Smooth muscle cell (in vitro differentiated cells): Measurements from ENCODE around the gene CBFA2T2. TPM values are rescaled to one million over a fixed set of nuclear protein-coding genes. Genes with fewer than 3 reads are reported as not detected.
A peak's percentile ranks its signal among the peaks of the same experiment; 100 is the strongest.
"Not testable (repeated sequence)": the region's sequence is repeated elsewhere in the genome, so short reads cannot be mapped to it uniquely, and the experiment has no call there.

Experiments used
- DNase-seq: peaks from one replicate; lab custom pipeline; 2025; ENCODE audit not compliant: unreplicated experiment; lab: John Stamatoyannopoulos, UW
- H2AFZ ChIP-seq: fragments of 200-600 bp; sonication (generic); 2 replicates; pipeline ENCODE4 v1.6.0; 2016; ENCODE audit warnings: antibody characterized with exemption, low read depth, mild to moderate bottlenecking
- H3F3A ChIP-seq: fragments of 200-600 bp; sonication (generic); 2 replicates; pipeline ENCODE4 v1.6.0; 2017; ENCODE audit warnings: antibody characterized with exemption, low read depth
- H3K27ac ChIP-seq: fragments of 200-600 bp; sonication (generic); 2 replicates; pipeline ENCODE4 v1.5.1; 2016; ENCODE audit warnings: low read depth, mild to moderate bottlenecking
- H3K27me3 ChIP-seq: fragments of 200-600 bp; sonication (generic); 2 replicates; pipeline ENCODE4 v1.6.1; 2016; ENCODE audit warnings: low read depth, mild to moderate bottlenecking
- H3K36me3 ChIP-seq: fragments of 200-600 bp; sonication (generic); 2 replicates; pipeline ENCODE4 v1.5.1; 2016; ENCODE audit warnings: low read depth
- H3K4me1 ChIP-seq: fragments of 200-600 bp; sonication (generic); 2 replicates; pipeline ENCODE4 v1.5.1; 2016; ENCODE audit warnings: low read depth
- H3K4me2 ChIP-seq: fragments of 200-600 bp; sonication (generic); 2 replicates; pipeline ENCODE4 v1.6.0; 2016; ENCODE audit warnings: mild to moderate bottlenecking
- H3K4me3 ChIP-seq: fragments of 200-600 bp; sonication (generic); 2 replicates; pipeline ENCODE4 v1.5.1; 2016; ENCODE audit warnings: mild to moderate bottlenecking
- H3K79me2 ChIP-seq: fragments of 200-600 bp; sonication (generic); 2 replicates; pipeline ENCODE4 v1.6.0; 2016; ENCODE audit warnings: low read depth, mild to moderate bottlenecking
- H3K9ac ChIP-seq: fragments of 200-600 bp; sonication (generic); 2 replicates; pipeline ENCODE4 v1.6.0; 2016; ENCODE audit warnings: low read depth
- H3K9me3 ChIP-seq: fragments of 200-600 bp; sonication (generic); replicated peaks from 2 replicates; pipeline ENCODE4 v1.5.1; 2016; ENCODE audit warnings: low read depth
- H4K20me1 ChIP-seq: fragments of 200-600 bp; sonication (generic); 2 replicates; pipeline ENCODE4 v1.6.0; 2016; ENCODE audit warnings: low read depth
- CTCF ChIP-seq: fragments of 200-600 bp; sonication (generic); IDR thresholded peaks from 2 replicates; pipeline ENCODE4 v1.5.1; 2017; ENCODE audit warnings: borderline replicate concordance, mild to moderate bottlenecking, antibody characterized with exemption; ENCODE audit not compliant: insufficient read depth, poor library complexity, severe bottlenecking
- WGBS: methylation state at CpG from one replicate; pipeline ENCODE4 v1.1.7; 2016; ENCODE audit warnings: low lambda C conversion rate; 5-methylcytosine and 5-hydroxymethylcytosine counted together
- polyA plus RNA-seq: library from polyadenylated mRNA; unstranded; fragments of >200 nt; fragmentation: Nextera tagmentation; extraction: Ambion mirVana; gene quantifications from 2 replicates; pipeline ENCODE4 v1.2.1, GENCODE V29; 2016
- total RNA-seq: library from RNA; depleted of rRNA; stranded (reverse); fragments of >200 nt; gene quantifications from 2 replicates; pipeline ENCODE4 v1.2.3, GENCODE V29; 2014

Gene CBFA2T2
- total and polyA plus RNA-seq, 2 experiments from 2014 or later = 18.2 to 41.6 TPM

DNA sequence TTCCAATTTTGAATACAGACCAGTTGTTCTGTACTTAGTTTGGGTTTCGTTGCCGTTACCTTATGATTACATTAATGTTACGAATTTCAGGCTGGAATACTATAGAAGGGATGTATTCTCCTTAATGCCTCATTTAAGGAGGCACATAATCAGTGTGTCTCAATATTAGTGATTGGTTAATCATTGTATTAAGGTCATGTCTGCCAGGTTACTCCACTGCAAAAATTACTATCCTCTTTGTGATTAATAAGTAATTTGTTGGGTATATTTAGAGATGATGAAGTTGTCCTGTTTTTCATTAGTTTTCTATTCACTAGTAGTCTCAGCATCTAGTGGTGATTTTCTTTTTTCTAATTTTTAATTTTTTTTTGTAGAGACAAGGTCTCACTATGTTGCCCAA is 66.3 kb downstream of the CBFA2T2 start:
- H3F3A ChIP-seq = peaks cover 38% of the 10 kb centered on the region
- H3K4me2 ChIP-seq = no peak overlapping the region

DNA sequence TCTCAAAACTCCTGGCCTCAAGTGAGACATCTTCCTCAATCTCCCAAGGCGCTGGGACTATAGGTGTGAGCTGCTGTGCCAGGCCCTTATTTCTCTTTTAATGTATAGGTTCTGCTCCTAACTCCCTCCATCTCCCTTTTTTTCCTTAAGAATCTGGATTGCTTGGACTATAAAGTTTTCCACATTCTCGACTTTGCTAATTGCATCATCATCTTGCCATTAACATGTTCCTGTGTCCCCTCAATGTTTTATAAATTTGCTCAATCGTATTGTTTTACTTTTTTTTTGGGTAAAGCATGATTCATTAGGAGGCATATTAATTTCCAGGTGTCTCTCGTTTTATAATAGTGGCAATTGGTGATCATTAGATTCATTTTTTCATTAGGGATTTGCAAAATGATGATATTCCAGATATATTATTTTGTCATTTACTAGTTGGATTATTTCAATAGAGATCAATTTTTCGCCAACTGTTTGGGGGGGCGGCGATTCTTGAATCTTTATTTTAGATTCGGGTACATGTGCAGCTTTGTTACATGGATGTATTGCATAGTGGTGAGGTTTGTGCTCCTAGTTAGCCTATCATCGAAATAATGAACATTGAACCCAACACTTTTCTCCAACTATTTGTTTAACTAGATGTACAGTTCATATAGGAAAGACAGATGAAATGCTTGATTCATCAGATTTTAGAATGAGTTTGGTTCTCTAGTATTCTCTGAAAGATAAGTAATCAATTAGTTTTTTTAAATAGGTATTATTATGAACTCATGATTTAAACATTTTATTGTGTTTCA is 68.7 kb downstream of the CBFA2T2 start:
- Histone ChIP-seq H3K4me3 (no peak overlapping the region), H3K27me3 (no peaks in the 10 kb centered on the region), H3K27ac (no peak overlapping the region), H3K9me3 (no peaks in the 10 kb centered on the region), H3K36me3 (no peaks in the 10 kb centered on the region), H3K79me2 (peaks cover 54% of the 10 kb centered on the region), H2AFZ (no peak overlapping the region), H3K4me2 (no peak overlapping the region), H3K4me1 (peaks cover 28% of the 10 kb centered on the region), H3K9ac (no peak overlapping the region), H4K20me1 (peaks cover 21% of the 10 kb centered on the region), H3F3A (peaks cover 22% of the 10 kb centered on the region)
- no peak for TF ChIP-seq CTCF
- no peak for DNase-seq
- 97% methylated on average over 9 of the region's 9 CpGs for WGBS

More for the DNA sequence above, 66.3 kb downstream of the CBFA2T2 start:
- Histone ChIP-seq H4K20me1 (peaks cover 5% of the 10 kb centered on the region), H3K27me3 (no peaks in the 10 kb centered on the region), H2AFZ (no peak overlapping the region), H3K79me2 (peaks cover 57% of the 10 kb centered on the region), H3K4me3 (no peak overlapping the region), H3K4me1 (peaks cover 21% of the 10 kb centered on the region), H3K9me3 (no peaks in the 10 kb centered on the region), H3K36me3 (no peaks in the 10 kb centered on the region), H3K9ac (no peak overlapping the region), H3K27ac (peak overlapping the region; percentile 82)
- WGBS = 97% methylated on average over 3 of the region's 3 CpGs
- no peak for DNase-seq
- TF ChIP-seq CTCF = no peak

DNA sequence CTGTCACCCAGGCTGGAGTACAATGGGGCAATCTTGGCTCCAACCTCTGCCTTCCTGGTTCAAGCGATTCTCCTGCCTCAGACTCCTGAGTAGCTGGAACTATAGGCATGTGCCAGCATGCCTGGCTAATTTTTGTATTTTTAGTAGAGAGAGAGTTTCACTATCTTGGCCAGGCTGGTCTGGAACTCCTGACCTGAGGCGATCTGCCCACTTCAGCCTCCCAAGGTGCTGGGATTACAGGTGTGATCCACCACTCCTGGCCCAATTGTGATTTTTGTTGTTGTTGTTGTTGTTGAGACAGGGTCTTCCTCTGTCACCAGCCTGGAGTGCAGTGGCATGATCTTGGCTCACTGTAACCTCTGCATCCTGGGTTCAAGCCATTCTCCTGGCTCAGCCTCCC is 69.3 kb downstream of the CBFA2T2 start:
- H3K4me1 ChIP-seq = peaks cover 21% of the 10 kb centered on the region
- H3K4me3 ChIP-seq = no peak overlapping the region
- no peak for TF ChIP-seq CTCF
- no peak overlapping the region for H3K9ac ChIP-seq
- 94% methylated on average over 2 of the region's 2 CpGs for WGBS
- peaks cover 25% of the 10 kb centered on the region for H4K20me1 ChIP-seq
- H3K9me3 ChIP-seq = no peaks in the 10 kb centered on the region
- H3K27ac ChIP-seq = no peak overlapping the region
- peaks cover 60% of the 10 kb centered on the region for H3K79me2 ChIP-seq
- peaks cover 16% of the 10 kb centered on the region for H3F3A ChIP-seq
- no peaks in the 10 kb centered on the region for H3K36me3 ChIP-seq
- H2AFZ ChIP-seq = no peak overlapping the region
- no peaks in the 10 kb centered on the region for H3K27me3 ChIP-seq
- DNase-seq = no peak
- H3K4me2 ChIP-seq = no peak overlapping the region

- Histone ChIP-seq H3K27ac (no peak overlapping the region), H3K4me3 (no peak overlapping the region), H3K4me2 (no peak overlapping the region), H3K27me3 (no peaks in the 10 kb centered on the region), H2AFZ (no peak overlapping the region), H3K4me1 (peaks cover 14% of the 10 kb centered on the region), H3F3A (peaks cover 13% of the 10 kb centered on the region), H4K20me1 (peaks cover 32% of the 10 kb centered on the region), H3K36me3 (no peaks in the 10 kb centered on the region), H3K9ac (no peak overlapping the region), H3K79me2 (peaks cover 67% of the 10 kb centered on the region), H3K9me3 (no peaks in the 10 kb centered on the region)
- WGBS = 97% methylated on average over 2 of the region's 2 CpGs
- no peak for DNase-seq
- TF ChIP-seq CTCF = no peak
Observed at GRCh38 chr20:33560026-33560425, 70.1 kb downstream of the CBFA2T2 start.

GRCh38 chr20:33561053-33561452 is 71.2 kb downstream of the CBFA2T2 start:
- not testable (repeated sequence) for H2AFZ ChIP-seq, H3F3A ChIP-seq, H3K4me3 ChIP-seq, H3K4me1 ChIP-seq, H3K4me2 ChIP-seq, H3K27me3 ChIP-seq, DNase-seq, H3K9me3 ChIP-seq, H3K36me3 ChIP-seq, H3K9ac ChIP-seq
- Histone ChIP-seq H3K79me2 (peaks cover 72% of the 10 kb centered on the region), H4K20me1 (peaks cover 42% of the 10 kb centered on the region), H3K27ac (peak overlapping the region; percentile 34)
- 95% methylated on average over 6 of the region's 6 CpGs for WGBS
